GM21786 (cell line): ENCODE measurements around the gene NFKBIA.
"Not testable (repeated sequence)": the region's sequence is repeated elsewhere in the genome, so short reads cannot be mapped to it uniquely, and the experiment has no call there.

Source experiments
- ATAC-seq: cut with Tn5 transposase; IDR thresholded peaks from one replicate; pipeline ENCODE4 v1.9.1; 2021; ENCODE audit not compliant: unreplicated experiment

Gene NFKBIA

DNA sequence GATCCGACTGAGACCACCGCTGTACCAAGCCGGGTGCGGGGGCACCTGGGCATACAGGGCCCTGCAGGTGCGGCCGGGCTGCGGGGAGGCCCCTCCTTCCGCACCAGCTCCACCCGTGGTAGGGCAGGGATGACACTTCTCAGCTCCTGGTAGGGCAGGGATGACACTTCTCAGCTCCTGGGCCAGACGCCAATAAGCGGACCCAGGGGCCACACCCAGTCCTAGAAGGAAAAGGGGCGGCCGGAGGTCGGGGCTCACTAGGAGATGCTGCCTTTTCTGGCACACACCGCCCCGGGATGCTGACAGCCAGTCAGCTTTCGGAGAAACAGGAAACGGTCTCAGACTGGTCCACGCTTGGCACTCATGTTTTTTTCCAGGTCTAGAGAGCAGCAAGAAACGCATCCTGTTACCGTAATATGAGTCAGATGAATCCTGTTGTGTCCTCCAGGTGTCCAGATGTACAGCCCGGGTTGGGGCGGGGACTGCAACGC, 34.8 kb downstream of the NFKBIA start:
- no peak for ATAC-seq

DNA sequence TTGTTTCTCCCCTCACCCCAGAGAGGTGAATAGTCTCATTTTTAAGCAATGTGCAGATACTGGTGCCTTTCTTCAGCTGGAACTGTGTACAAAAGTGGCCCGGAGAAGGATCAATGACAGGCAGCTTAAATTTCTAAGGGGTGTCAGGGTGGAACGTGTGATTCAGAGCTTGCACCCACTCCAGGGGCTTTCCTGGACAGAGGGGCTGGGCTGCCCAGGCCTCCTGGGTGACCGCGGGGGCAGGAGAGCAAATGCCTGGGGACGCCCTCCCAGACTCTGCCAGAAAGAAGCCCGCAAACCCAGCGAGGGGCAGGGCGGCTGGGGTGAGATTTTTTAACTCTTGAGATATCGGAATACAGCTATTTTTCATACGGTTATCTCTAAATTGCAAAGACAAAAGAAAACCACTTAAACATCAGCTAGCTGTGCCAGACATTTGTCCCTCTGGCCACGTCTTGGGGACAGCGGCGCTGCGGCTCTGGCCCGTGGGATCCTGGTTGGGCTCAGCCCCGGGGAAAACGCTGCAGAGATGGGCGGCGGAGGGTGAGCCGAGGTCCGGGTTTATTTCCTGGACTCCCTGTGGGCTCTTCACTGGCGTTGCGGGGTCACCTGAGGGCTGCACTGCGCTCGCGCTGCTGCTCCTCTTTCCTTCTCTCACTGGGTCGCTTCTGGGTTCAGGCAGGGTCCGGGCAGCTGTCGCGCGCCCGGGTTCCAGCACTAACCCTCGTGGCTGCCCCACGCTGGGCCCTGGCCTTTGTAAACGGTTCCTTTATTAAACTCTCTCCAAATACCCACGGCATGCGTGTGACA, 35.8 kb downstream of the NFKBIA start:
- no peak for ATAC-seq

DNA sequence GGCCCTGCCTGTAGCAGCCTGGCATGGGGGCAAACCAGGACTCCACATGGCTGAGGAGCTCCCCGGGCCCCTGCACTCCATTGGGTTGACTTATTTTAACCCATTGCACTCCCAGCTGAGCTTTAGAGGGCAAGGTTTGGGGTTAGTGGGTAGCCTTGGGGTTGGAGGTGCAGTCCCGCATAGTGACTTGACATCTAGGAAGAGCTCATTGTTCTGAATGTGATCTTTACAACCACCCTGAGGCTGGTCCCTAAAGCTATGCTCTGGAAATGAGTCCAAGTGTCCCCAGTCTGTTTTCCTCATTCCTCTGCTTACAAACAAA, 36.4 kb downstream of the NFKBIA start:
- ATAC-seq: no peak

DNA sequence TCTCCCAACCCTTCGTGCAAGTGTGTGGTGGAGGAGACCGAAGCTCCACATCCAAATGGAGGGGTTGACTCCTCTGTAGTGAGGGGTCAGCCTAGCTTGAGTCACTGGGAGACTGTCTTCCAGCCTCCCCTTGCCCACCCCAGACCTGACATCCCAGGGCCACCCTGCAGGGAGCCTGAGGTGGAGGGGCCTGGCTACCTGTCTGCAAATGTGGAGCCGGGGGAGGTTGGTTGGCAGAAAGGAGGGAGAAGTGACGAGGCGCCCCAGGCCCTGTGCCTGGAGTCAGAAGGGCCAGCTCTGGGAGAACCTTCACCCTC, 37.5 kb downstream of the NFKBIA start:
- ATAC-seq: no peak

DNA sequence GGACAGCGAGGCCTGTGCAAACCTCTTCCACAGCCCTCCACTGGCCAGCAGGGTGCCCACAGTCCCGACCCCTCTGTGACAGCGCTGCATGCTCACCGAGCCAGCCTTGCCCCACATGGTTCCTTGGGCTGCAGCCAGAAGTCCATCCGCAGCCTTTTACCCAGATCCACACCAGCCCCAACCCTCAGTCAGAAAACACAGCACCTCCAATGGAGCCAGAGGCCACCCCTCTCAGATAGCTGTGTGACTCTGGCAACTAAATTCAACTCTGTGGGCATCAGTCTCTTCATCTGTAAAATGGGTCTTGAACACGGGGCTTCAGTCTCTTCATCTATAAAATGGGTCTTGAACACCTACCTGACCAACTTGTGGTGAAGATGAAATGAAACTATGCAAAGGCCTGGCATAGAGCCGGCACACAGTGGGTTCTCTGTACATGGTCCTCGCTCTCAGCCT, 38.0 kb downstream of the NFKBIA start:
- no peak for ATAC-seq

DNA sequence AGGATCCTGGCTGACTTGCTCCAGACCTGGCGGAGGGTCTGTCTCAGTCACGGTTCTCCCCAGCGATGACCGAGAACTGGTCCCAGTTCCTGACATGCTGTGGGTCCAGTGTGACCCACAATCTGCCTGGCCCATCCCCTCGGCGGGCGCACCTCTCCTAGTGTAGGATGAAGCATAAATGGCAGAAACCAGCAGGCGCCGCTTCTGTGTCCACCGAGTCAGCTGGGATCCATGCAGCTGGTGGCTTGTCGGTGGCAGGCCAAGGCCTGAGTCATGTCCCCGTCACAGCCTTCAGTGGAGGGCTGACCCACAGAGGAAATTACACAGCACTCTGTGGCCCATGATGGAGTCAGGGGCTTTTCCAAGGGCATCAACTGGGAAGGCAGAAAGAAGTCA, 38.5 kb downstream of the NFKBIA start:
- no peak for ATAC-seq

DNA sequence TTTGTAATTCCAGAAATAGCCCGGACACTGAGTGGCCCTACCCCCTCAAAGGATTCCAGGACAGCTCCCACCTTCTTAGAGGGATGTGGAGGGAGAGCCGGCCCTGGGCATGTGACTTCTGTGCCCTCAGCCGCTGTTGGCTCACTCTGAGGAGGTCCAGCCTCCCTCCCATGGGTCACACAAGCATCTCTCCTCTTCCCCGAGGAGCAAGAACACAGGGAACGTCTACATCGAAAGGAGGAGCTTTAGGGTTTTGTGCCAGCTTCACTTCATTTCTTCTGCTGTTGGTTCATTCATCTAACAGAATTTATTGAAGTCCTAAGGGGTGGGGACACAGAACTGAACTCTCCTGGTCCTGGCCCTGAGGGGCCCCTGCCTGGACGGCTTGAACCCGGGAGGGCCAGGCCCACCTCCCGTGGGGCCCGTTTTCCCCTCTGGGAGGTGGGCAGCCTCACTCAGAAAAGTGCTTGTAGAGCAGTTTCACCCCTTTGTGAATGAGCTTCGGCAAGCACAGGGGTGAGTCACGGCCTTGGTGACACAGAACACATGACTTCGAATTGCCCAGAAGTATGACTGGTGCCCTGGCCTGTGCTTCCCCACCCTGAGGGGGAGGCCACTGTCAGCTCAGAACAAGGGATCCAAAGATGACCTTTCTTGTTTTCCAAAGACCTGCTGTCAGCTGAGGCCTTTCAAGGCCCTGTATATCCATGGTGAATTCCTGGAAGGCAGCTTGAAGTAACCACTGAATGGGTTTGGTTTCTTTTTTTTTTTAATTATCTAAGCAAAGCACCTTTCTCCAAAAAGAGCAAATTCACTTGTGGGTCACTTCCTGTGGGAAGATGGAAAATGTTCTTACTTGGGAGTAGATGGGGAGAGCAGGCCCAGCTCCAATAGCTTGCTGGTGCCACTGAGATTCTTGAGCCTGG, 39.2 kb downstream of the NFKBIA start:
- no peak for ATAC-seq

DNA sequence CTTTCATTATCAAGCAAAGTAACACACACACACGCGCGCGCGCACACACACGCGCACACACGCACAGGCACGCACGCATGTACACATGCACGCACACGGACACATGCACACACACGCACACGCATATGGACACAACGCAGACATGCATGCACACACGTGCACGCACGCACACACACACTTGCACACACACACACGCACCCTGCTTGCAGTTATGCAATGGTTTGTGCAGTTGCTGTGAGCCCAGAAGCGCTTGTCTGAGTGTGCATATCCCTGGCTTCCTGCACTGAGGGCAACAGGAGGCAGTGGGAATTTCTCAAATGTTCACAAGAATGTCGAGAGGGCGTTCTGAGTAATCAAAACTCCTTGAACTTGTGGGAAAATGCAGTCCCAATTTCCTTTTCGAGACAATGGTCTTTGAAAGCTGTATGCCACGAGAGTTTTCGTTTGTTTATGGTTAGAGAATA, 41.6 kb downstream of the NFKBIA start:
- ATAC-seq: no peak

DNA sequence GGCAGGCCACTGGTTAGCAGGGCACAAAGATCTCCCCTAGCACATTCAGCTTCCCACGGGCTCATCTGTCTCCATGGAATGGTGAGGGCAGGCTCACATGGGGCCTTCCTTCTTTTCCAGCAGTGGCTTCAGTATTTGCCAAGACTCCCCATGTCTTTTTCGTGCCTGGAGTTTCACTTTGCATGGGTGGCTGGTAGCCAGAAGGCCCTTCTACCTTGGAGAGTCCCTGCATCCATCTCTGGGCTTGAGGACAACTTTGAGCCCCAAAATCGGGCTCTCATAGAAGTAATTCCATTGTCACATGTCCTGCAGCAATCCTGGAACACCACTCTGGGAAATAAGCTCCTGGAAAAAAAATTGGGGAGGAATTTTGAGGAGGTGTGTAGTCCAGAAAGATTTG, 42.1 kb downstream of the NFKBIA start:
- ATAC-seq: no peak

DNA sequence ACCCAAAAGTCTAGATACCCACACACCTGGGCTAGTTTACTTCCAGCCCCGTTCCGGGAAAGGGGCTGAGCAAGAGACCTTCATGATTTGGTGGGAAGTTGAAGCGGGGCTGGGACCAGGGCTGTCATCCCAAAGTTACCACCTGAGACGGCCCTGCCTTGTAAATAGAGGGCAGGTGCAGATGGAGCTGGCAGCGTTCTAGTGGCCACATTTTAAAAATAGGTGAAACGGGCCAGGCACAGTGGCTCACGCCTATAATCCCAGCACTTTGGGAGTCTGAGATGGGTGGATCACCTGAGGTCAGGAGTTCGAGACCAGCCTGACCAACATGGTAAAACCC, 43.4 kb downstream of the NFKBIA start:
- ATAC-seq: no peak

DNA sequence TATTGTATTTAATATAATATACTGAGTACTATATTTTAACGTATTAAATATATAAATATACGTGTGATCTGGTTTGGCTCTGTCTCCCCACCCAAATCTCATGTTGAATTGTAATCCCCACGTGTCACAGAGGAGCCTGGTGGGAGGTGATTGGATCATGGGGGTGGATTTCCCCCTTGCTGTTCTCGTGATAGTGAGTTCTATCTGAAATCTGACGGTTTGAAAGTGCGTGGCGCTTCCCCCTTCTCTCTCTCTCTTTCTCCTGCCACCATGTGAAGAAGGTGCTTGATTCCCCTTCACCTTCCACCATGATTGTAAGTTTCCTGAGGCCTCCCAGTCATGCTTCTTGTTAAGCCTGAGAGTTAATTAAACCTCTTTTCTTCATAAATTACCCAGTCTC, 44.9 kb downstream of the NFKBIA start:
- not testable (repeated sequence) for ATAC-seq

DNA sequence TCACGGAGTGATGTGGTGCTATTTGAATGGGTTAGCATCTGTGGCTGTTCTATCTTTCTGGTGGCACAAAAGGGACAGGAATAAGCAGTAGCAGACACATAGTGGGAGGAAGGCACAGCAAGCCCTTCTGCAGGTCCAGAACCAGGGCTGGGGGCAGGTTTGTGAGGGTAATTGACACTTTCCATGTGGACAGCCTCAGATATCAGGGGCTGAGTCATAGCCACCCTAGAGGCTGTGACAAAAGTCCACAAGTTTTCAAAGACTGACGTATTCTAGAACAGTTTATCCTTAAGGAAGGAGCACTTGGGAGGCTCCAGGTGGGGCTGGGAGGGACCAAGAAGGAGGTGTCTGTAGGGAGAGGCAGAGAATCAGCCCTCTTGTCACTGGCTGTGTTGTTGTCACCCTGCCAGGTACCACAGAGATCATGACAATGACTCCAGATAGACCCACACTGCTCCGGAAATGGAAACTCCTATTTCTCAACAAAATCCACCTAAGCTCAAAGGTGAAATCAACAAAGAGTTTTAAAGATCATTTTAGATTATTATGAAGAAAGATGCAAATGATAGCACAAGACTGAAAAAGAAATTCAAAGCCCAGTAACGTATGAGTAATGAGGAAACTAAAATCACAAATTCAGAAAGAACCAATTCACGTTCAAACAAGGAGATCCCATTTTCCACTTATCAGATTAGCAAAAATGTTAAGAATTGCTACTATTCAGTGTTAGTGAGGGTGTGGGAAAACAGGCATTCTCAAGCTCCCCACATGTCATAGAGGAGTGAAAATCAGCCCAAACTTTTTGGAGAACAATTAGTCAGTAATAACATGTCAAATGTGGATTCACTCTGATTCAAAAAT, 48.3 kb downstream of the NFKBIA start:
- ATAC-seq: peak; percentile 49

DNA sequence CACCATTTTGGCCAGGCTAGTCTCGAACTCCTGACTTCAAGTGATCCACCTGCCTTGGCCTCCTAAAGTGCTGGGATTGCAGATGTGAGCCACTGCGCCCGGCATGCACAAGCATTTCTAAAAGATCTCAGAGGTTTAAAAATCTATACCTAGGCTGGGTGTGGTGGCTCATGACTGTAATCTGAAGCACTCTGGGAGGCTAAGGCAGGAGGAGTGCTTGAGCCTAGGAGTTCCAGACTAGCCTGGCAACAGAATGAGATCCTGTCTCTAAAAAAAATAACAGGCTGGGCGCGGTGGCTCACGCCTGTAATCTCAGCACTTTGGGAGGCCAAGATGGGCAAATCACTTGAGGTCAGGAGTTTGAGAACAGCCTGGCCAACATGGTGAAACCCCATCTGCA, 49.3 kb downstream of the NFKBIA start:
- ATAC-seq: not testable (repeated sequence)

DNA sequence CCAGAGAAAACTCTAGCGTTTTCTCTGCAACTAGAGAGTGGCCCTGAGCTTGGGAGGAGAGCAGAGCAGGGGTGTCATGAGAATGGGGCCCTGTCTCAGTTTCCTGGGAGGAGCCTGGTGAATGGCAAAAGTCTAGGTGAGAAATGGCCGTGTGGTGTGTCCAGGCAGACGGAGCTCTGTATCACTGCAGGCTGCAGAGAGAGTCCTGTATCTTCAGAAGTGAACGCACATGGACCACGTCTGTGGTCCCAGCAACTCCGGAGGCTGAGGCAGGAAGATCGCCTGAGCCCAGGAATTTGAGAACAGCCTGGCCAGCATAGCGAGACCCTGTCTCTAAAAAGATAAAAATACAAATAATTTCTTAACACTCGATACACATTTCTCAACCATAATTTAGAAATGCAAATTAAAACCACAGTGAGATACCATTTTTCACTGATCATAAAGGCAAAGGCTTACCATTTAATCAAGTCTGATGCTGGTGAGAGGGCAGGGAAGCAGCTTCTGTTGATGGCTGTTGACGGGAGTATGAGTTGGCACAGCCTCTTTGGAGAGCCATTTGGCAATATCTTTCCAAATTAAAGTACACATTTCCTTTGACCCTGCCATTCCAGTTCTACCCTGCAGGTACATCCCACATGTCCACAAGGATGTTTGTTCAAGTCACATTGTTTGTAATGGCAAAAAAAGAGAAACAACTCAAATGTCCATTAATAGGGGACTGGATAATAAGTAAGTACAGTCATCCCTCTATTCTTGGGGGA, 51.0 kb downstream of the NFKBIA start:
- no peak for ATAC-seq

DNA sequence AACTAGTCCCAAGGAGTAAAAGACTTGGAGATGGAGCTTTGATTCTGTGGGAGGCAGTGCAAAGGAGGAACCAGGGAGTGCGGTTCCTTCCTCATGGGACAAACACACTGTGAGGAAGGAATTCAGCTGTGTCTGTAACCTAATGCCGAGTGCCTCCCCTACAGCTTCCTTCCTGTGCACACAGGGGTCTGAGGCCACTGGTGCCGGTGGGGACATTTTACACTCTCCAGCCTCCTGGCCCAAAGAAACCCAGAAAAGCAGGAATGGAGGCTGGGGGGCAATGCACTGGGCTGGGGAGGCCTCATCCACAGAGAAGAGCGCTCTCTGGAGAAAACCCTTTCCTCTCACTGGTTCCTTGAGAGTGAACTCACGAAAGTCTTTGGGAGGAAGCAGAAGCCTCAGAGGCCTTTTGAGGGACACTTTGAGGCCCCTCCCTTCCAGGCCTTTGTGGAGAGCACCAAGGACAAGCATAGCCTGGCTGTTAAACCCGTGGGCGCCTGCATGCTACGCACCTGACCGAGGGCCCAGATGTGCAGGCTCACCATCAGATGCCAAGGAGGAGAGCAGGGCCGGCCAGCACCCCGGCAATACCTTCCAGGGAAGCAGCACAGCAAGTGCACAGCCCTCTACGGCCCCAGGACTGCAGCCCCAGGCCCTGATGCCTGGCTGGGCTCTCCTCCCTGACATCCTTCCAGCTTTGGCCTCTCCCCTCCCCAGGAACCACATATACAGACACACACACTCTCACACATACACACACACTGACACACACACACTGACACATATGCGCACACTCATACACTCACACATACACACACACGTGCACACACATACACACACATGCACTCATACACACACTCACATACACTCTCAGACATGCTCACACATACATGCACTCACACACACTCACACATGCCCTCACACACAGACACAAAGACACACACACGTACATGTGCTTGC, 52.0 kb downstream of the NFKBIA start:
- ATAC-seq: no peak

DNA sequence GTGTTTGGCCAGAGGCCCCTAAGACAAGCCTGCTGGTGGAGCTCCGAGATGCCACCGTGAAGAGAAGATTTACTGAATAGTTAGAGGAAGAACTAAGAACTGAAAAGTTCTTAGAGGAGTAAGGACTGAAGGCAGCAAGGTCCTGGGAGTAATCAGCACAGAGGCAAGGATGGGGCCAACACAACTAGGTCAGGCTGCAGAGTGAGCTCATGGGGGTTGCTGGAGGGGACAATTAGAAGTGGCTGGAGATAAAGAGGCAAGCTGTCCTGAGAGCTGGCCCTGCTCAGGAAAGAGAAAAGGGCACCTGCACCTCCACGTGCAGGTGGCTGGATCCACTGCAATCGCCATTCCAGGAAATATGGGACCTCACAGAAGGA, 52.7 kb downstream of the NFKBIA start:
- no peak for ATAC-seq
